D721Med (cell line): ENCODE data around the gene METTL4.

Experiments used
- DNase-seq: peaks from one replicate; pipeline ENCODE4 v3.0.0; 2011; ENCODE audit warnings: low spot score; ENCODE audit not compliant: insufficient read length
- FAIRE-seq: peaks from 2 replicates; lab custom pipeline; 2011; peaks lifted over from hg19 to GRCh38; lab: Jason Lieb, UNC
- CTCF ChIP-seq: IDR thresholded peaks from 2 replicates; pipeline ENCODE4 v1.5.1; 2012; ENCODE audit warnings: mild to moderate bottlenecking, control low read depth; ENCODE audit not compliant: insufficient read depth; ENCODE audit errors: missing control alignments

METTL4 gene

GRCh38 chr18:2571200-2572170, at the start of gene METTL4, which contains the start of gene NDC80:
Gene METTL4 (minus strand): TSS chr18:2571505. CDS start chr18:2567216, 4,289 bp downstream.
Gene NDC80 (plus strand): TSS chr18:2571557. CDS start chr18:2572986, 1,429 bp downstream.
- TF ChIP-seq CTCF = no peak
- no peak for FAIRE-seq

GRCh38 chr18:2618009-2618408, 46.7 kb upstream of the METTL4 start:
- FAIRE-seq (peak; percentile 60), DNase-seq (no peak)
- no peak for TF ChIP-seq CTCF

More at GRCh38 chr18:2571200-2572170, at the start of gene METTL4, which contains the start of gene NDC80:
- DNase-seq = peak; percentile 61

- FAIRE-seq = no peak
- TF ChIP-seq CTCF = no peak
- no peak for DNase-seq
These were observed 46.2 kb upstream of the METTL4 start for GRCh38 chr18:2617401-2617998.

GRCh38 chr18:2612996-2613395, 41.7 kb upstream of the METTL4 start:
- no peak for TF ChIP-seq CTCF
- no peak for DNase-seq
- no peak for FAIRE-seq

GRCh38 chr18:2610549-2610948, 39.2 kb upstream of the METTL4 start:
- TF ChIP-seq CTCF = no peak
- DNase-seq = no peak
- FAIRE-seq = peak; percentile 21

- FAIRE-seq (peak; percentile 6), DNase-seq (no peak)
- TF ChIP-seq CTCF = no peak
These were observed 38.3 kb upstream of the METTL4 start for GRCh38 chr18:2609604-2610003.
